Stimulated activated CD8-positive, alpha-beta memory T cell treated with anti-CD3 and anti-CD28 coated beads, Interleukin-4, amount 100 ng/mL, for 24 hours (primary cell): ENCODE measurements around the gene EYA4.
"Not testable (repeated sequence)": the region's sequence is repeated elsewhere in the genome, so short reads cannot be mapped to it uniquely, and the experiment has no call there.

Experiments used
- DNase-seq: peaks from one replicate; pipeline ENCODE4 v3.0.0-alpha.2; 2020; ENCODE audit warnings: low read depth

Gene EYA4

GRCh38 chr6:133352046-133352445 lies 110.9 kb downstream of the EYA4 start:
- DNase-seq: no peak

- no peak for DNase-seq
Measured at GRCh38 chr6:133353061-133353460, 111.9 kb downstream of the EYA4 start.

- no peak for DNase-seq
Measured at GRCh38 chr6:133355922-133356321, 114.8 kb downstream of the EYA4 start.

- DNase-seq: no peak
Measured at GRCh38 chr6:133358574-133359150, 117.5 kb downstream of the EYA4 start.

GRCh38 chr6:133359256-133359655 lies 118.1 kb downstream of the EYA4 start:
- DNase-seq: no peak

GRCh38 chr6:133359760-133360159 lies 118.6 kb downstream of the EYA4 start:
- DNase-seq: no peak

GRCh38 chr6:133360194-133360593 lies 119.0 kb downstream of the EYA4 start:
- no peak for DNase-seq

- no peak for DNase-seq
Measured at GRCh38 chr6:133362813-133363212, 121.7 kb downstream of the EYA4 start.

- DNase-seq: no peak
Measured at GRCh38 chr6:133368664-133369063, 127.5 kb downstream of the EYA4 start.

- no peak for DNase-seq
Measured at GRCh38 chr6:133369773-133370272, 128.7 kb downstream of the EYA4 start.

- no peak for DNase-seq
Measured at GRCh38 chr6:133376743-133377142, 135.6 kb downstream of the EYA4 start.

GRCh38 chr6:133377219-133377618 lies 136.1 kb downstream of the EYA4 start:
- no peak for DNase-seq

- DNase-seq: no peak
Measured at GRCh38 chr6:133380047-133380446, 138.9 kb downstream of the EYA4 start.

GRCh38 chr6:133380723-133381122 lies 139.6 kb downstream of the EYA4 start:
- DNase-seq: no peak

- DNase-seq: no peak
Measured at GRCh38 chr6:133388731-133389130, 147.6 kb downstream of the EYA4 start.

- no peak for DNase-seq
Measured at GRCh38 chr6:133390168-133390567, 149.0 kb downstream of the EYA4 start.

GRCh38 chr6:133392015-133392414 lies 150.9 kb downstream of the EYA4 start:
- no peak for DNase-seq

- DNase-seq: no peak
Measured at GRCh38 chr6:133392641-133393040, 151.5 kb downstream of the EYA4 start.

GRCh38 chr6:133393891-133394290 lies 152.7 kb downstream of the EYA4 start:
- no peak for DNase-seq

- DNase-seq: no peak
Measured at GRCh38 chr6:133394630-133395029, 153.5 kb downstream of the EYA4 start.

- no peak for DNase-seq
Measured at GRCh38 chr6:133396233-133396983, 155.3 kb downstream of the EYA4 start.

- DNase-seq: no peak
Measured at GRCh38 chr6:133396984-133397348, 155.8 kb downstream of the EYA4 start.

- not testable (repeated sequence) for DNase-seq
Measured at GRCh38 chr6:133397601-133398000, 156.4 kb downstream of the EYA4 start.

- DNase-seq: no peak
Measured at GRCh38 chr6:133399426-133399825, 158.3 kb downstream of the EYA4 start.
